B cell (primary cell): ENCODE results near the gene PKP1. TPM values are rescaled to one million over a fixed set of nuclear protein-coding genes. Genes with fewer than 3 reads are reported as not detected.
"Not testable (repeated sequence)": the region's sequence is repeated elsewhere in the genome, so short reads cannot be mapped to it uniquely, and the experiment has no call there.

ENCODE experiments used
- ATAC-seq: fragments of 200-7000 bp; cut with Tn5 transposase; one replicate; pipeline ENCODE4 v1.10.0; 2021; ENCODE audit warnings: low read depth, mild to moderate bottlenecking, moderate number of reproducible peaks, moderate library complexity
- CTCF ChIA-PET: fragments of 350-600 bp; sonication (Branson Sonifier 250); formaldehyde crosslinking; loops from one replicate; lab custom pipeline; 2021; ENCODE audit warnings: antibody characterized with exemption, inconsistent platforms; lab: Charles Lee
- POLR2A ChIA-PET: fragments of 350-600 bp; sonication (Branson Sonifier 250); formaldehyde crosslinking; loops from one replicate; lab custom pipeline; 2021; ENCODE audit warnings: antibody characterized with exemption; lab: Charles Lee
- DNase-seq: peaks from one replicate; pipeline ENCODE4 v3.0.0; 2013
- H2AFZ ChIP-seq: 2 replicates; pipeline ENCODE4 v1.6.1; 2012; ENCODE audit warnings: mild to moderate bottlenecking, low read depth, low read length; ENCODE audit not compliant: insufficient read depth, poor library complexity, severe bottlenecking
- H3K27ac ChIP-seq, 2 donors: 1 replicate in 1 of 2; 2 replicates in 1 of 2; pipeline ENCODE4 v1.5.1; 2012 to 2013; ENCODE audit warnings: low read length in 2 of 2, mild to moderate bottlenecking in 2 of 2, moderate library complexity in 1 of 2
- H3K27me3 ChIP-seq, 4 experiments: fragments of 200-600 bp in 1 of 4; sonication (generic) in 1 of 4; replicated peaks in 1 of 4; 1 replicate in 2 of 4; 2 replicates in 2 of 4; pipeline versions ENCODE4 v1.6.1 to v1.7.0; 2013 to 2016; ENCODE audit warnings: low read length in 3 of 4, mild to moderate bottlenecking in 2 of 4, mixed read lengths in 1 of 4, moderate library complexity in 1 of 4; ENCODE audit not compliant: insufficient read depth in 4 of 4, control insufficient read depth in 3 of 4; ENCODE audit errors: control extremely low read depth in 1 of 4
- H3K36me3 ChIP-seq, 2 experiments: replicated peaks in 1 of 2; 1 replicate in 1 of 2; 2 replicates in 1 of 2; pipeline versions ENCODE4 v1.6.1 to v1.7.1; 2013; ENCODE audit warnings: low read length in 1 of 2; ENCODE audit not compliant: insufficient read depth in 2 of 2, control insufficient read depth in 1 of 2; ENCODE audit errors: control extremely low read depth in 1 of 2, extremely low read depth in 1 of 2
- H3K4me1 ChIP-seq, 2 donors: fragments of 200-600 bp in 1 of 2; sonication (generic) in 1 of 2; 1 replicate in 1 of 2; 2 replicates in 1 of 2; pipeline versions ENCODE4 v1.5.1 to v1.6.1; 2013 to 2017; ENCODE audit warnings: low read length in 2 of 2; ENCODE audit not compliant: control insufficient read depth in 2 of 2, insufficient read depth in 2 of 2
- H3K4me2 ChIP-seq: replicated peaks from 2 replicates; pipeline ENCODE3; 2012; ENCODE audit warnings: mild to moderate bottlenecking, low read depth, low read length; ENCODE audit not compliant: poor library complexity, severe bottlenecking
- H3K4me3 ChIP-seq, 5 experiments: fragments of 200-600 bp in 1 of 5; sonication (generic) in 1 of 5; 1 replicate in 3 of 5; 2 replicates in 2 of 5; pipeline versions ENCODE4 v1.5.1 to v1.7.0; 2011 to 2016; ENCODE audit warnings: low read length in 4 of 5, mild to moderate bottlenecking in 4 of 5, low read depth in 2 of 5, control low read depth in 1 of 5, moderate library complexity in 1 of 5; ENCODE audit not compliant: insufficient read depth in 1 of 5; ENCODE audit errors: control extremely low read depth in 1 of 5, extremely low read depth in 1 of 5
- H3K79me2 ChIP-seq: fragments of 200-600 bp; sonication (generic); one replicate; pipeline ENCODE4 v1.6.0; 2016; ENCODE audit warnings: low read length; ENCODE audit not compliant: control insufficient read depth, insufficient read depth
- H3K9ac ChIP-seq: fragments of 200-600 bp; sonication (generic); 2 replicates; pipeline ENCODE4 v1.6.1; 2017; ENCODE audit warnings: mild to moderate bottlenecking, low read length, moderate library complexity
- H3K9me3 ChIP-seq, 3 donors: one replicate each; pipeline versions ENCODE4 v1.6.1 to v1.7.1; 2013; ENCODE audit warnings: low read length in 2 of 3; ENCODE audit not compliant: control insufficient read depth in 2 of 3, insufficient read depth in 1 of 3; ENCODE audit errors: control extremely low read depth in 1 of 3
- H4K20me1 ChIP-seq: 2 replicates; pipeline ENCODE4 v1.6.0; 2012; ENCODE audit warnings: mild to moderate bottlenecking, low read length; ENCODE audit not compliant: insufficient read depth, control insufficient read depth, poor library complexity, severe bottlenecking
- H3K27ac Mint-ChIP-seq: one replicate; pipeline ENCODE4 v1.8.0; 2021; ENCODE audit warnings: mixed read lengths
- H3K27me3 Mint-ChIP-seq: one replicate; pipeline ENCODE4 v1.8.0; 2021; ENCODE audit warnings: mixed read lengths
- H3K4me1 Mint-ChIP-seq: one replicate; pipeline ENCODE4 v1.8.0; 2021; ENCODE audit warnings: mixed read lengths
- H3K4me3 Mint-ChIP-seq: one replicate; pipeline ENCODE4 v1.8.0; 2021; ENCODE audit warnings: mixed read lengths
- H3K9me3 Mint-ChIP-seq: one replicate; pipeline ENCODE4 v1.8.0; 2022; ENCODE audit warnings: mixed read lengths; ENCODE audit not compliant: insufficient read depth
- CTCF ChIP-seq: fragments of 200-600 bp; IDR thresholded peaks from one replicate; pipeline ENCODE4 v1.8.0; 2022; ENCODE audit warnings: antibody characterized with exemption, mild to moderate bottlenecking
- EZH2 ChIP-seq: IDR thresholded peaks from 2 replicates; pipeline ENCODE4 v1.6.1; 2012; ENCODE audit warnings: borderline replicate concordance, low read depth, mild to moderate bottlenecking, moderate library complexity, low read length; ENCODE audit not compliant: insufficient read depth, poor library complexity, severe bottlenecking
- WGBS: methylation state at CpG from one replicate; pipeline ENCODE4 v1.1.5; 2013; ENCODE audit warnings: missing lambda C conversion rate; ENCODE audit not compliant: insufficient coverage; 5-methylcytosine and 5-hydroxymethylcytosine counted together
- intact Hi-C: fragments of 100-400 bp; cut with micrococcal nuclease; formaldehyde crosslinking; loops from one replicate; pipeline ENCODE4 v1.10.0; 2022
- polyA plus RNA-seq: library from polyadenylated mRNA; depleted of rRNA; stranded (reverse); fragments of >200 nt; gene quantifications from 2 replicates; pipeline ENCODE4 v1.2.3, GENCODE V29; 2012
- total RNA-seq, 2 donors: library from RNA; stranded (reverse); fragments of 120-200 nt in 1 of 2; gene quantifications; 1 replicate in 1 of 2; 2 replicates in 1 of 2; pipeline versions ENCODE4 v1.2.3 to v1.2.4, GENCODE V29; 2013 to 2022

Gene PKP1
- total and polyA plus RNA-seq, 2 donors (not counting 1 experiment from before 2014, with no cell fraction given) = not detected

DNA sequence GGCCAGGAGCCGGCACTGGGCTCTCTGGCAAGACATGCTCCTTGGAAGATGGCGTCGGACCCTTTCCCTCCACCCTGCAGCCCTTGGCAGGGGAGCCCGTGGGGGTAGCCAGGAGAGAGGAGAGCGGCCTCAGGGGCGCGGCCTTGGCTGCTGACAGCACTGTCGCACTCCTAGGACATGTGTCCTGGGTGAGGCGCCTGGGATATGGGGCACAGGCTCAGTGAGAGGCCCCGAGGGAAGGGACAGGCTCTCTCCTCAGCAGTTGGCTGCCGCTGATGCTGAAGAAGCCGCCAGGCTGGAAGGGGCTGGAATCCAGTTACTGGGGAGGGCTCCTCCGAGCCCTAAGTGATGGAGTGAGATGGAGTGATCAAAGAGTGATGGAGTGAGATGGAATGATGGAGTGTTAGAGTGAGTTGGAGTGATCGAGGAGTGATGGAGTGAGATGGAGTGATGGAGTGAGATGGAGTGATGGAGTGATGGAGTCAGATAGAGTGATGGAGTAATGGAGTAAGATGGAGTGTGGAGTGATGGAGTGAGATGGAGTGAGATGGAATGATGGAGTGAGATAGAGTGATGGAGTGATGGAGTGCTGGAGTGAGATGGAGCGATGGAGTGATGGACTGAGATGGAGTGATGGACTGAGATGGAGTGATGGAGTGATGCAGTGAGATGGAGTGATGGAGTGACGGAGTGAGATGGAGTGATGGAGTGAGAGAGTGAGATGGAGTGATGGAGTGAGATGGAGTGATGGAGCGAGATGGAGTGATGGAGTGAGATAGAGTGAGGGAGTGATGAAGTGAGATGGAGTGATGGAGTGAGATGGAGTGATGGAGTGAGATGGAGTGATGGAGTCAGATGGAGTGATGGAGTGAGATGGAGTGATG, 27.6 kb upstream of the PKP1 start:
- H3K4me3 ChIP-seq = no peak overlapping the region
- H3K4me3 Mint-ChIP-seq = no peak overlapping the region
- H3K27me3 ChIP-seq = peaks cover 0 to 23% (median 0%) of the 10 kb centered on the region in 4 experiments
- H4K20me1 ChIP-seq = no peaks in the 10 kb centered on the region
- ATAC-seq (no peak), DNase-seq (no peak)
- H3K27ac ChIP-seq = no peak overlapping the region
- ChIA-PET CTCF (interaction anchor here (1.7 kb wide), 1 partner anchor 16 kb away, joined by 4 read pairs; no protein-coding TSS in a partner anchor), POLR2A (no interaction called here)
- no peak for TF ChIP-seq CTCF
- TF ChIP-seq EZH2 = no peak
- peaks cover 12% of the 10 kb centered on the region for H3K27me3 Mint-ChIP-seq
- H3K9me3 ChIP-seq = peaks cover 0 to 11% (median 0%) of the 10 kb centered on the region in 3 donors
- no peaks in the 10 kb centered on the region for H3K79me2 ChIP-seq
- no peak overlapping the region for H3K4me2 ChIP-seq
- no peak overlapping the region for H2AFZ ChIP-seq
- no peaks in the 10 kb centered on the region for H3K4me1 Mint-ChIP-seq
- H3K9ac ChIP-seq = no peak overlapping the region
- no peaks in the 10 kb centered on the region for H3K4me1 ChIP-seq
- WGBS = 87% methylated on average over 16 of the region's 17 CpGs
- no peaks in the 10 kb centered on the region for H3K36me3 ChIP-seq
- H3K27ac Mint-ChIP-seq = no peak overlapping the region
- H3K9me3 Mint-ChIP-seq = no peaks in the 10 kb centered on the region
- intact Hi-C loops = no loop called here

GRCh38 chr1:201258132-201258531, 25.2 kb upstream of the PKP1 start:
- H3K27ac ChIP-seq, CTCF ChIA-PET: not testable (repeated sequence)

More at GRCh38 chr1:201258132-201258531, 25.2 kb upstream of the PKP1 start:
- H3K9me3 Mint-ChIP-seq, H3K9ac ChIP-seq, POLR2A ChIA-PET, H3K79me2 ChIP-seq, H3K4me2 ChIP-seq, H3K4me3 Mint-ChIP-seq, intact Hi-C loops, H4K20me1 ChIP-seq, H3K4me1 ChIP-seq, DNase-seq, H3K27ac Mint-ChIP-seq, ATAC-seq, H3K4me1 Mint-ChIP-seq, H3K36me3 ChIP-seq, H2AFZ ChIP-seq, H3K4me3 ChIP-seq: not testable (repeated sequence)
- H3K9me3 ChIP-seq = peaks cover 0 to 11% (median 0%) of the 10 kb centered on the region in 3 donors
- H3K27me3 ChIP-seq = peaks cover 0 to 38% (median 0%) of the 10 kb centered on the region in 4 experiments
- peaks cover 22% of the 10 kb centered on the region for H3K27me3 Mint-ChIP-seq
- TF ChIP-seq CTCF = peak; percentile 0
